ENCODE data around the gene ASMTL.
"Not testable (repeated sequence)": the region's sequence is repeated elsewhere in the genome, so short reads cannot be mapped to it uniquely, and the experiment has no call there.

Gene ASMTL

GRCh38 chrX:1481636-1482529 lies 29.2 kb upstream of the ASMTL start:
- DNase-seq: no peak

GRCh38 chrX:1480082-1480785 lies 27.5 kb upstream of the ASMTL start:
- no peak for DNase-seq

- no peak for DNase-seq
These were observed 25.2 kb upstream of the ASMTL start for GRCh38 chrX:1477801-1478458.

GRCh38 chrX:1477229-1477628 lies 24.5 kb upstream of the ASMTL start:
- no peak for DNase-seq

GRCh38 chrX:1476682-1477081 lies 24.0 kb upstream of the ASMTL start:
- no peak for DNase-seq

GRCh38 chrX:1475881-1476280 lies 23.2 kb upstream of the ASMTL start:
- no peak for DNase-seq

GRCh38 chrX:1475481-1475880 lies 22.8 kb upstream of the ASMTL start:
- no peak for DNase-seq

- not testable (repeated sequence) for DNase-seq
These were observed 21.9 kb upstream of the ASMTL start for GRCh38 chrX:1474593-1474992.

- DNase-seq: no peak
These were observed 20.3 kb upstream of the ASMTL start for GRCh38 chrX:1472975-1473374.

- DNase-seq: no peak
These were observed 15.6 kb upstream of the ASMTL start for GRCh38 chrX:1468250-1468772.

- no peak for DNase-seq
These were observed 14.4 kb upstream of the ASMTL start for GRCh38 chrX:1466971-1467561.

- DNase-seq: no peak
These were observed 13.5 kb upstream of the ASMTL start for GRCh38 chrX:1466232-1466661.

- DNase-seq: no peak
These were observed 12.8 kb upstream of the ASMTL start for GRCh38 chrX:1465286-1466231.

GRCh38 chrX:1464971-1465285 lies 12.2 kb upstream of the ASMTL start:
- no peak for DNase-seq

- DNase-seq: no peak
These were observed 11.6 kb upstream of the ASMTL start for GRCh38 chrX:1464041-1464970.

- no peak for DNase-seq
These were observed 10.9 kb upstream of the ASMTL start for GRCh38 chrX:1463581-1463980.

GRCh38 chrX:1462596-1463251 lies 10.0 kb upstream of the ASMTL start:
- no peak for DNase-seq

GRCh38 chrX:1462110-1462509 lies 9.4 kb upstream of the ASMTL start:
- no peak for DNase-seq

- no peak for DNase-seq
These were observed 3.2 kb upstream of the ASMTL start for GRCh38 chrX:1455948-1456280.

Data from NCI-H2029 (cell line).